Non-pigmented ciliary epithelial cell (primary cell): ENCODE measurements around the gene SYNM.

Experiments
- DNase-seq: peaks from one replicate; pipeline ENCODE4 v3.0.0-alpha.2; 2010; ENCODE audit warnings: low read depth

SYNM gene

GRCh38 chr15:99122831-99123712 lies 18.2 kb downstream of the SYNM start:
- no peak for DNase-seq

GRCh38 chr15:99123713-99124451 lies 19.0 kb downstream of the SYNM start:
- DNase-seq: peak; percentile 69

- no peak for DNase-seq
These were observed 19.8 kb downstream of the SYNM start for GRCh38 chr15:99124641-99125040.

GRCh38 chr15:99125061-99125891 lies 20.4 kb downstream of the SYNM start:
- no peak for DNase-seq

- DNase-seq: no peak
These were observed 21.3 kb downstream of the SYNM start for GRCh38 chr15:99126131-99126588.

GRCh38 chr15:99126930-99127329 lies 22.1 kb downstream of the SYNM start:
- no peak for DNase-seq

- DNase-seq: no peak
These were observed 22.9 kb downstream of the SYNM start for GRCh38 chr15:99127773-99128172.

- DNase-seq: no peak
These were observed 23.5 kb downstream of the SYNM start for GRCh38 chr15:99128411-99128810.

GRCh38 chr15:99129644-99130043 lies 24.8 kb downstream of the SYNM start:
- DNase-seq: no peak

GRCh38 chr15:99130314-99130713 lies 25.4 kb downstream of the SYNM start:
- DNase-seq: no peak

- no peak for DNase-seq
These were observed 26.0 kb downstream of the SYNM start for GRCh38 chr15:99130765-99131440.

- no peak for DNase-seq
These were observed 26.7 kb downstream of the SYNM start for GRCh38 chr15:99131441-99132023.

- DNase-seq: no peak
These were observed 27.2 kb downstream of the SYNM start for GRCh38 chr15:99132122-99132521.

GRCh38 chr15:99132634-99133287 lies 27.9 kb downstream of the SYNM start:
- DNase-seq: no peak

GRCh38 chr15:99134317-99134821 lies 29.5 kb downstream of the SYNM start:
- no peak for DNase-seq

GRCh38 chr15:99135194-99135593 lies 30.3 kb downstream of the SYNM start:
- no peak for DNase-seq

GRCh38 chr15:99137111-99137546 lies 32.2 kb downstream of the SYNM start:
- no peak for DNase-seq

GRCh38 chr15:99137877-99138276 lies 33.0 kb downstream of the SYNM start:
- no peak for DNase-seq

- DNase-seq: no peak
These were observed 33.7 kb downstream of the SYNM start for GRCh38 chr15:99138491-99138982.

- DNase-seq: no peak
These were observed 34.4 kb downstream of the SYNM start for GRCh38 chr15:99139276-99139675.
